ENCODE results near the gene P2RY11. TPM values are rescaled to one million over a fixed set of nuclear protein-coding genes. Genes with fewer than 3 reads are reported as not detected.

P2RY11 gene
- total RNA-seq, 1 experiment from 2014 or later = 3.1 TPM

GRCh38 chr19:10151521-10151920, 40.0 kb downstream of the P2RY11 start:
- in situ Hi-C loops (cut with HindIII; ENCODE audit: low pct_unique_long_range_greater_than_20kb, low sequenced_read_pairs) = no loop called here
- no peak for DNase-seq (ENCODE audit: low read depth, low spot score)

GRCh38 chr19:10152100-10152499, 40.6 kb downstream of the P2RY11 start:
- in situ Hi-C loops (cut with HindIII; ENCODE audit: low pct_unique_long_range_greater_than_20kb, low sequenced_read_pairs) = no loop called here
- DNase-seq (ENCODE audit: low read depth, low spot score) = no peak

- no peak for DNase-seq (ENCODE audit: low read depth, low spot score)
Measured at GRCh38 chr19:10155839-10156238, 44.3 kb downstream of the P2RY11 start.

GRCh38 chr19:10158071-10158470, 46.6 kb downstream of the P2RY11 start:
- in situ Hi-C loops (cut with HindIII; ENCODE audit: low pct_unique_long_range_greater_than_20kb, low sequenced_read_pairs) = no loop called here
- DNase-seq (ENCODE audit: low read depth, low spot score) = no peak

More at GRCh38 chr19:10155839-10156238, 44.3 kb downstream of the P2RY11 start:
- in situ Hi-C loops (cut with HindIII; ENCODE audit: low pct_unique_long_range_greater_than_20kb, low sequenced_read_pairs) = no loop called here

GRCh38 chr19:10158485-10158884, 47.0 kb downstream of the P2RY11 start:
- DNase-seq (ENCODE audit: low read depth, low spot score) = no peak
- in situ Hi-C loops (cut with HindIII; ENCODE audit: low pct_unique_long_range_greater_than_20kb, low sequenced_read_pairs) = no loop called here

DNA sequence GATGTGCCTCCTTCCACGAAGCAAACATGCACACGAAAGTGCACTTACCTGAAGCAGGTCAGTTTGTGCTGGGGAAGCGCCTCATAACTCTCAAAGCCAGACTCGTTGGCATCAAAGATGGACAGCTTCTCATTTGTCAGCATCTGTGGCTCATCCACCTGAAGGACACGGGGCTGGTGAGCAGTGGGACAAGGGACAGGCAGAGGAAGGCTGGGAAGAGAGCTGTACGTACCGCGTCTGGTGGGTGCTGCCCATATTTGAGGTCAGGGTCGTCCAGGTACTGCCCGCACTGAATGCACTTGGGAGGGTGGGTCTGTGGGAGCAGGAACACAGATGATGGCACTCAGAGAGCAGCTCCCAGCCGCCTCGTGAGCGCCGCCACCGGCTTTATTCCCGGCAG, 48.1 kb downstream of the P2RY11 start:
- DNase-seq (ENCODE audit: low read depth, low spot score) = no peak
- in situ Hi-C loops (cut with HindIII; ENCODE audit: low pct_unique_long_range_greater_than_20kb, low sequenced_read_pairs) = no loop called here

DNA sequence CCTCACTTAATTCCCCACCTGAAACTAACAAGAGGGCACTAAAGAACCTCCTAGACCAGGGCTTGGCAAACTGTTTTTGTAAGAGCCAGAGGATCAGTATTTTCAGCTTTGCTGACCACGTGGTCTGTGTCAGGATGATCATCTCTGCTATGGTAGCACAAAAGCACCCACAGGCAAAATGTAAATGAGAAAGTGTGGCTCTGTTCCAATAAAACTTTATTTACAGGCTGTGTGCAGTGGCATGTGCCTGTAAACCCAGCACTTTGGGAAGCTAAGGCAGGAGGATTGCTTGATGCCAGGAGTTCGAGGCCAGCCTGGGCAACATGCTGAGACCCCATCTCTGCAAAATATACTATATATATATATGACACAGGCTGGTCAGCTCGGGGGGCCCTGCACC, 52.0 kb downstream of the P2RY11 start:
- no peak for DNase-seq (ENCODE audit: low read depth, low spot score)
- in situ Hi-C loops (cut with HindIII; ENCODE audit: low pct_unique_long_range_greater_than_20kb, low sequenced_read_pairs) = no loop called here

Small RNAs within 50 kb of the gene (small RNA-seq; reads per million reads assigned to genes)
- gene SNORD105 (1.5 to 80.9 reads per million in 2 experiments), gene SNORD105B (302 to 30,062 reads per million in 2 experiments)

Other genes with a start within 250 kb of the P2RY11 start
- gene OLFM2, start 175.2 kb upstream of the P2RY11 start, total RNA-seq (2014; rRNA removed; shearing (Covaris generic)) = 10.6 and 14.6 TPM in 2 replicates
- gene COL5A3, start 101.2 kb upstream of the P2RY11 start, total RNA-seq (2014; rRNA removed; shearing (Covaris generic)) = 1.5 and 2.1 TPM in 2 replicates
- gene RDH8, start 98.2 kb upstream of the P2RY11 start, total RNA-seq (2014; rRNA removed; shearing (Covaris generic)) = 0.53 and 2.4 TPM in 2 replicates
- gene SHFL, start 25.4 kb upstream of the P2RY11 start, total RNA-seq (2014; rRNA removed; shearing (Covaris generic)) = 22.8 and 24.3 TPM in 2 replicates
- gene ANGPTL6, start 9.0 kb upstream of the P2RY11 start, total RNA-seq (2014; rRNA removed; shearing (Covaris generic)) = 1.5 and 2.6 TPM in 2 replicates
- 34.0 and 42.4 TPM in 2 replicates for gene PPAN, start 5.3 kb upstream of the P2RY11 start, total RNA-seq (2014; rRNA removed; shearing (Covaris generic))
- 275 and 291 TPM in 2 replicates for gene EIF3G, start 8.2 kb downstream of the P2RY11 start, total RNA-seq (2014; rRNA removed; shearing (Covaris generic))
- gene DNMT1, start 83.3 kb downstream of the P2RY11 start, total RNA-seq (2014; rRNA removed; shearing (Covaris generic)) = 34.1 and 42.1 TPM in 2 replicates
- gene S1PR2, start 119.6 kb downstream of the P2RY11 start, total RNA-seq (2014; rRNA removed; shearing (Covaris generic)) = 4.7 and 4.9 TPM in 2 replicates
- gene MRPL4, start 140.5 kb downstream of the P2RY11 start, total RNA-seq (2014; rRNA removed; shearing (Covaris generic)) = 66.9 and 68.1 TPM in 2 replicates
- gene ICAM1, start 159.4 kb downstream of the P2RY11 start, total RNA-seq (2014; rRNA removed; shearing (Covaris generic)) = 45.0 and 46.2 TPM in 2 replicates
- 0.08 TPM in 1 of 2 replicates, not detected in the other for gene ICAM4, start 175.3 kb downstream of the P2RY11 start, total RNA-seq (2014; rRNA removed; shearing (Covaris generic))
- gene ICAM5, start 178.3 kb downstream of the P2RY11 start, total RNA-seq (2014; rRNA removed; shearing (Covaris generic)) = 0.29 and 0.66 TPM in 2 replicates
- gene ZGLP1, start 198.1 kb downstream of the P2RY11 start, total RNA-seq (2014; rRNA removed; shearing (Covaris generic)) = 0.08 and 0.69 TPM in 2 replicates
- 19.5 and 23.1 TPM in 2 replicates for gene FDX2, start 204.3 kb downstream of the P2RY11 start, total RNA-seq (2014; rRNA removed; shearing (Covaris generic))
- gene RAVER1, start 221.8 kb downstream of the P2RY11 start, total RNA-seq (2014; rRNA removed; shearing (Covaris generic)) = 7.3 and 8.1 TPM in 2 replicates
- 6.1 and 7.6 TPM in 2 replicates for gene ICAM3, start 227.9 kb downstream of the P2RY11 start, total RNA-seq (2014; rRNA removed; shearing (Covaris generic))

Data from SK-MEL-5 (cell line).